Erythroblast (primary cell): ENCODE data around the gene PFKFB3.
"Not testable (repeated sequence)": the region's sequence is repeated elsewhere in the genome, so short reads cannot be mapped to it uniquely, and the experiment has no call there.

Experiments
- GATA1 ChIP-seq: IDR thresholded peaks from 2 replicates; pipeline ENCODE4 v1.6.1; 2011; ENCODE audit warnings: low read depth, mild to moderate bottlenecking, control low read depth, low read length, moderate library complexity
- POLR2A ChIP-seq: IDR thresholded peaks from 2 replicates; pipeline ENCODE4 v1.6.1; 2011; ENCODE audit warnings: mild to moderate bottlenecking, low read length

DNA sequence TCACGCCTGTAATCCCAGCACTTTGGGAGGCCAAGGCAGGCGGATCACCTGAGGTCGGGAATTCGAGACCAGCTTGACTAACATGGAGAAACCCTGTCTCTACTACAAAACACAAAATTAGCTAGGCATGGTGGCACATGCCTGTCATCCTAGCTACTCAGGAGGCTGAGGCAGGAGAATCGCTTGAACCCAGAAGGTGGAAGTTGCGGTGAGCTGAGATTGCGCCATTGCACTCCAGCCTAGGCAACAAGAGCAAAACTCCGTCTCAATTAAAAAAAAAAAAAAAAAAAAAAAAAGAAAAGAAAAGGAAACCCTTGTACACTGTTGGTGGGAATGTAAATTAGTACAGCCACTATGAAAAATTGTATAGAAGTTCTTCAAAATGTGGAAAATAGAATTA lies 46.2 kb downstream of the PFKFB3 start:
- not testable (repeated sequence) for TF ChIP-seq POLR2A, GATA1
